Head of caudate nucleus (tissue), 42 donors: ENCODE results near the gene MGAM2.

Experiments used
- DNase-seq, 42 donors: peaks; one replicate each; pipeline versions ENCODE4 v3.0.0 to v3.0.0-alpha.2; 2020 to 2021; ENCODE audit warnings: mixed read lengths in 7 of 42
- intact Hi-C: fragments of 100-400 bp; cut with DNase I; formaldehyde crosslinking; loops from one replicate; pipeline ENCODE4 v1.15.0; 2022

MGAM2 gene

GRCh38 chr7:142158736-142159496 lies 47.4 kb downstream of the MGAM2 start:
- no peak for DNase-seq
- intact Hi-C loops = no loop called here

DNA sequence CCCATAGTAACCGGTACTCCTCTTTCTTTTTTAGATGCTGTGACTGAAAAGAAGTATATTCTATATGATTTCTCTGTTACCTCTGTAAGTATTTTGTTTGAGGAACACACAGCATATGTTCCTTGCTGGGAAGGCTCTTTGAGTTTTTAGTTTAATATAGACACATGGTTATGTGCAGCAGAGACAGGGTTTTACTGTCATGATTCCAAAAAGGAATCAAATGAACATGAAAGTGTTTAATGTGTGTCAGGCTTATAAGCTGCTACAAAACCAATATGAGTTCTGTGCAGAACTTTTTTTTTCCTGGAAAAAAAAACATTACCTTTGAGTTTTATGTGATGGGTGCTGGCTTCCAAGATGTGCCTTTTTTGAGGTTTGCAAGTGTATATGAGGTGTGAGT lies 50.4 kb downstream of the MGAM2 start:
- intact Hi-C loops = no loop called here
- no peak for DNase-seq

DNA sequence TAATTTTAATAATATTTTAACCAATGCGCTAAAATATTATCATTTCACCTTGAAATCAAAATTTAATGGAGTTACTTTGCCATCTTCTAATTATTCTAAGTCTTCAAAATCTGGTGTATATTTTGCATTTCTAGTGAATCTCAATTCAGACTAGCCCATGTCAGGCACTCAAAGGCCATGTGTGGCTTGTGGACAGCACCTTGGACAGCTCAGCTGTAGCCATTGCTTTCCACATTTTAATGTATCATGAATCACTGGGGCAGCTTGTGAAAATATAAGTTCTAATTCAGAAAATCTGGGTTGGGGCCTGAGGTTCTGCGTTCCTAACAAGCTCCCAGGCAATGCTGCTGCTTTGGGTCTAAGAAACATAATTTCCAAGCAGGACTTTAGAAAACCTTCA lies 57.2 kb downstream of the MGAM2 start:
- intact Hi-C loops = no loop called here
- no peak for DNase-seq

- DNase-seq = no peak
- intact Hi-C loops = no loop called here
Observed at GRCh38 chr7:142172932-142173331, 61.4 kb downstream of the MGAM2 start.

- DNase-seq = no peak
Observed at GRCh38 chr7:142174441-142174840, 62.9 kb downstream of the MGAM2 start.

DNA sequence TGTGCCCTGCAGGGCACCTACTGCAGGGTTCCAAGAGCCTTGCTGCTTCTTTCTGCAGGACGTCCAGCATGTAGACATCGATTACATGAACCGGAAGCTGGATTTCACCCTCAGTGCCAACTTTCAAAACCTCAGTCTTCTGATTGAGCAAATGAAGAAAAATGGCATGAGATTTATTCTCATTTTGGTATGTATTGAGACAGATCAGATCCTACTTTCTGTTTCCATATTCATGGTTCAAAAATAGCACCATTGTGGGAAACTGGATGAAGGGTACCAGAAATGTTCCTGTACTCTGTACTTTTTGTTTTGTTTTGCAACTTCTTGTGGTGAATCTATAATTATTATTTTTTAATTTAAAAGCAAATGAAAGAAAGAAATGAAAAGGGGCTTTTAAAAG lies 64.1 kb downstream of the MGAM2 start:
- DNase-seq = no peak
- intact Hi-C loops = no loop called here

More at GRCh38 chr7:142174441-142174840, 62.9 kb downstream of the MGAM2 start:
- intact Hi-C loops = no loop called here

DNA sequence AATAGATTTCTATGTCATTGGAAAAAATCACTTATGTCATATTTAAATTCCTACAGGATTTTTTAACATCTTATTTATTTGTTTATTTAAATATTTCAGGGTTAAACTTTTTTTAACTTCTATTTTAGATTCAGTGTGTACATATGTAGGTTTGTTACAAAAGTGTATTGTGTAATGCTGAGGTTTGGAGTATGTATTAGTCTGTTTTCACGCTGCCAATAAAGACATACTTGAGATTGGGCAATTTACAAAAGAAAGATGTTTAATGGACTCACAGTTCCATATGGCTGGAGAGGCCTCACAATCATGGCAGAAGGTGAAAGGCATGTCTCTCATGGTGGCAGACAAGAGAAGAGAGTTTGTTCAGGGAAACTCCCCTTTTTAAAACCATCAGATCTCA lies 65.4 kb downstream of the MGAM2 start:
- DNase-seq = no peak
- intact Hi-C loops = no loop called here

DNA sequence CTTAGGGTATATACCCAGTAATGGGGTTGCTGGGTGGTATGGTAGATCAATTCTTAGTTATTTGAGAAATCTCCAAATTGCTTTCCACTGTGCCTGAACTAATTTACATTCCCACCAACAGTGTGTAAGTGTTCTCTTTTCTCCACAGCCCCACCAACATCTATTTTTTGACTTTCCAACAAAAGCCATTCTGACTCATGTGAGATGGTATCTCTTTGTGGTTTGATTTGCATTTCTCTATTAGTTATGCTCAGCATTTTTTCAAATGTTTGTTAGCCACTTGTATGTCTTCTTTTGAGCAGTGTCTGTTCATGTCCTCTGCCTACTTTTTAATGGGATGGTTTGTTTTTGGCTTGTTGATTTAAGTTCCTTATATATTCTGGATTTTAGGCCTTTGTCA lies 66.4 kb downstream of the MGAM2 start:
- intact Hi-C loops = no loop called here
- no peak for DNase-seq

- intact Hi-C loops = no loop called here
- no peak for DNase-seq
Observed at GRCh38 chr7:142180426-142180825, 68.9 kb downstream of the MGAM2 start.

DNA sequence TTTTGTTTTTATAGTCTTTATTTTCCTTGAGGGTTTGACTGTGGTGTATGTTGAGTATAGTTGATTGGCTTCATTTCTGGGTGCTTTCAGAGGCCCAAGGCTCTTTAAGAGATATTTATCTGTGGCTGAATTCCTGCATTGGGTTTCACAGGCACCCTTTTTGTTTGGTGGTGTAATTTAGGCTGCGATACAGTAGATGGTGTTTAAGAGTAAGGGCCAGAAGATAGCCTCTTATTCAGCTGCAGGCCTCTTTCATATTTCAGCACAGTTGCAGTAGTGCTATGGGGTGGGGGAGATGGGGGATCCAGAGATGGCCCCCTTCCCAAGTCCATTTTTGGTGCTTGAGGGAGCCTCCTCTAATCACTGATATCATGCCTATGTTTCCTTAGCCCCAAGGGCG lies 69.7 kb downstream of the MGAM2 start:
- no peak for DNase-seq
- intact Hi-C loops = no loop called here

DNA sequence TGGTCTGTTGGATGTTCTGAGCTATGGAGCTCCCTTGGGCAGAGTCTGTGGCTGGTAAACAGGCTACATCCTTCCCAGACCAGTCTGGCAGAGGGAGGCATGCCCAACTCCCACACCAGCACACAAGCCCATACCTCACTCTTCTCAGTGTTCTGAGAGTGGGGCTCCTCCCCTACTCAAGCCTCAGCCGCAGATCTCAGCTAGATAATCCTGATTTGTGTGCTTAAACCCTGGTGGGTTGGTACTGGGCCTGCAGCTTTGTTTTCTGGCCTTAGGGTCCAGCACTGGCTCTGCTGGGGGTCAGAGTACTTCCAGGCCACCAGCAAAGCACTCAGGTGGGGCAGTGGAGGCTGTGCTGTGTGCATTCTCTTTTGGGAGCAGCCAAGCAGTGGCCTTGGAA lies 70.4 kb downstream of the MGAM2 start:
- no peak for DNase-seq
- intact Hi-C loops = no loop called here

DNA sequence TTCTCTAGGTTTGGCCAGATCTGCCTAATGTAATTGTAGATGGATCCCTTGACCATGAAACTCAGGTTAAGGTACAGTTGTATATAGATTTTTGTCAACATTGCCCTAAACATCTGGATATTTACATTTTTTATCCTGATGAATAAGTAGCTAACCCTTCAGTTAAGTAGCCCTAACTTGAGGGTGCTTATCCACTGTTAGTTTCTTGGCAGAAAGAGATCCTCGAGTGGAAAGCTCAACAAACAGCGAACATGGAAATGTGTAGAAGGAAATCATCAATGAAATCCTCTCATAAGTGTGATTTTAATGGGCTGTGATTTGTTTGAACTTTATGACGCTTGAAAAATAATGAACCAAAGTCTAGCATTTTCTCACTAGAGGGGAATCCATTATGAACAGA lies 73.6 kb downstream of the MGAM2 start:
- intact Hi-C loops = no loop called here
- DNase-seq = no peak

DNA sequence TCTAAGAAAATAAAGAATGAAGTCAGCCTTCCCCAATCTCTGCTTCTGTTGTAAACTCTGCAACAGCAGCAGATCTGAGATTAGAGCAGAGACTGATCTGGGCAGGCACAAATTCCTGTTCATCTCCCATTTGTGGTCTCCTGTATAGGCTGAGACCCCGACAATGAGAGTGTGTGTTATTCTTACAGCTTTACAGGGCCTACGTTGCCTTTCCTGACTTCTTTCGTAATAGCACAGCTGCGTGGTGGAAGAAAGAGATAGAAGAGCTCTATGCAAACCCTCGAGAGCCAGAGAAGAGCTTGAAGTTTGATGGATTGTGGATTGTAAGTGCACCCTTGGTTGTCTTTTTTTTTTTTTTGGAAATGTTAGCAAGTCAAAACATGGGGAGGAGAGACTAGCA lies 74.3 kb downstream of the MGAM2 start:
- DNase-seq = no peak
- intact Hi-C loops = loop anchor here (2.0 kb wide), 1 partner anchor 209 kb away; no protein-coding TSS in a partner anchor

GRCh38 chr7:142188154-142188553 lies 76.6 kb downstream of the MGAM2 start:
- DNase-seq = no peak
- intact Hi-C loops = no loop called here

- no peak for DNase-seq
- intact Hi-C loops = no loop called here
Observed at GRCh38 chr7:142188846-142189245, 77.3 kb downstream of the MGAM2 start.

DNA sequence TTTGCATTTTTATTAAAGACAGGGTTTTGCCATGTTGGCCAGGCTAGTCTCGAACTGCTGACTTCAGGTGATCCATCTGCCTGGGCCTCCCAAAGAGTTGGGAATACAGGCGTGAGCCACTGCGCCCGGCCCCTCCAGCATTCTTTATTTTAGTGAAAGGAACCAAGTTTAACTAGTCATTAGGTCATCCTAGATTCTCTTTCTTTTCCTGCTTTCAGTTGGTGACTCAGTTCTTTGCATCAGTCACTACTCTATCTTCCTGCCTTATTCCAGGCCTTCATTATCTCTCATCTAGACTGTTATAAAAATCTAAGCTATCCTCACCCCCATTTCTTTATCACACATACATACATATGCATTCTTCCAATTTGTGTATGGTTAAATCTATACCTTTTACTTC lies 82.7 kb downstream of the MGAM2 start:
- DNase-seq = no peak
- intact Hi-C loops = no loop called here

DNA sequence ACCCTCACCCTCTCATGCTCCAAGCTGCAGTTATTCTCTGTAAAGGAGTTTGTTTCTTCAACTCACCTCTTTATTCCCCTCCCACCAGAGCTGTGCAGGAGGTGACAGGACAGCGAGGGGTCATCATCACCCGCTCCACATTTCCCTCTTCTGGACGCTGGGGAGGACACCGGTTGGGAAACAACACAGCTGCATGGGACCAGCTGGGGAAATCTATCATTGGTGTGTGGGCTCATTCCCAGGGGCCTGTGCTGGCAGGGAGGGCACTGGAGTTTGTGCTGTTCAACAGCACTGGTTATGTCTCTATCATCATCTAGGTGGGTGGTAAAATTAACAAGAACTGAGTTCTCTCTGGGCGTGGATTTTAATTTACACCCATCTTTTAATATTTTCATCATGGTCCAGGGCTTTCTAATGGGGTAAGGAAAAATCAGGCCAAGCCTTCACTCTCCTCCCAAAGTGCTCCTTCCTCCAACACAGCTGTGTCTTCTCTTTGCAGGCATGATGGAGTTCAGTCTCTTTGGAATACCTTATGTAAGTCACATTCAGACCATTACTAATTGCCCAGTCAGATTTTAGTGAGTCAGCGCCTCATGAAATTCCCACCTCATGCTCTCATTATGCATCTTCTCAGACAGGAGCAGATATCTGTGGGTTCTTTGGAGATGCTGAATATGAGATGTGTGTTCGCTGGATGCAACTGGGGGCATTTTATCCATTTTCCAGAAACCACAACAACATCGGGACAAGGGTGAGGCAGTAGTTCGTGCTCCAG lies 84.7 kb downstream of the MGAM2 start:
- no peak for DNase-seq
- intact Hi-C loops = no loop called here

GRCh38 chr7:142200206-142200605 lies 88.7 kb downstream of the MGAM2 start:
- intact Hi-C loops = no loop called here
- DNase-seq = no peak

DNA sequence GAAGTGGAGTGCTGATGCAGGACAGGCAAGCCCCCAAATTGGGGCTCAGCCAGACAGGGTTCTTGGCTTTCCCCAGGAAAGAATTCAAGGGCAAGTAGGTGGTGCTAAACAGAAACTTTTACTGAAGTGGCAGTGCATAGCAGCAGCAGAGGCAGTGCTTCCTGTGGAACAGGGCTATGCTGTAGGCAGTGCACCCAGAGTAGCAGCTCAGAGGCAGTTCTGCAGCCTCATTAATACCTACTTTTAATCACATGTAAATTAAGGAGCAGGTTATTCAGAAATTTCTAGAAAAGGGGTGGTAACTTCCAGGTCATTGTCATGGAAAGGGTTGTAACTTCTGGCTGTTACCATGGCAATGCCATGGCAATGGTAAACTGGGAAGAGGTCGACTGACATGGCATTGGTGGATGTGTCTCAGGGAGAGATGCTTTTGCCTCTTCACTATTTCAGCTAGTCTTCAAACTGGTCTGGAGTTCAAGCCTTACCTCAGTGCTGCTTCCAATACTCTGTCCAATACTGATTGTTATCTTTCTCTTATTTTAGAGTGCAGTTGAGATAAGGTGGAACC lies 117.1 kb downstream of the MGAM2 start:
- intact Hi-C loops = no loop called here
- DNase-seq = no peak

GRCh38 chr7:142231716-142232115 lies 120.2 kb downstream of the MGAM2 start:
- DNase-seq = no peak
- intact Hi-C loops = no loop called here

DNA sequence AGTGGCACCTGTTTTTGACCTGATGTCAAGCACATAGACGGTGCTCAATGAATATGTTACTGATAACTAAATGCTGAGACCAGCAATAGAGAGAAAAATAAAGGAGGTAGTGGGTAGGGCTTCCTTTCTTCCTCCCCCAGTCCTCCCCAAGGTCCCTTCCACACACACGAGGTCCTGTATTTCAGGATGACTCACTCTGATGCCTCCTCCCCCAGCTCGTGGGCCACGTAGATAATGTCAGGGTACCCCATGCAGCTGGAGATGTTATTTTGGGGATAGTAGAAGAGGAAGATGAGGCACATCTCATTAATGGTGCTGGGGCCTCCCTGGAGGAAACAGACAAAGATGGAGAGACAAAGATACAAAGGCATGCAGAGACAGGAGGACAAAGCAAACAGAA lies 129.0 kb downstream of the MGAM2 start:
- intact Hi-C loops = no loop called here
- DNase-seq = no peak
